Keratinocyte (primary cell): Measurements from ENCODE around the gene ORMDL3. TPM values are rescaled to one million over a fixed set of nuclear protein-coding genes. Genes with fewer than 3 reads are reported as not detected.

Experiments used
- DNase-seq: peaks from one replicate; pipeline ENCODE4 v3.0.0-alpha.2; 2011; ENCODE audit warnings: low read depth, missing footprints, low spot score
- FAIRE-seq: peaks from 2 replicates; lab custom pipeline; 2011; peaks lifted over from hg19 to GRCh38; lab: Jason Lieb, UNC
- H2AFZ ChIP-seq: 2 replicates; pipeline ENCODE4 v1.6.0; 2012; ENCODE audit warnings: low read length, control low read depth, inconsistent platforms; ENCODE audit not compliant: control insufficient read depth
- H3K27ac ChIP-seq: 2 replicates; pipeline ENCODE4 v1.5.1; 2011; ENCODE audit warnings: low read length; ENCODE audit not compliant: control insufficient read depth, insufficient read depth
- H3K27me3 ChIP-seq: 3 replicates; pipeline ENCODE4 v1.6.0; 2011; ENCODE audit warnings: low read length; ENCODE audit not compliant: control insufficient read depth, insufficient read depth; ENCODE audit errors: extremely low read depth
- H3K36me3 ChIP-seq, 2 experiments: 2 replicates in 1 of 2; 3 replicates in 1 of 2; pipeline ENCODE4 v1.5.1; 2011; ENCODE audit warnings: low read length in 2 of 2, mild to moderate bottlenecking in 1 of 2; ENCODE audit not compliant: control insufficient read depth in 2 of 2, insufficient read depth in 2 of 2; ENCODE audit errors: extremely low read depth in 1 of 2
- H3K4me1 ChIP-seq: 3 replicates; pipeline ENCODE4 v1.5.1; 2011; ENCODE audit warnings: low read length; ENCODE audit not compliant: control insufficient read depth, insufficient read depth; ENCODE audit errors: extremely low read depth
- H3K4me2 ChIP-seq: 3 replicates; pipeline ENCODE4 v1.6.0; 2011; ENCODE audit warnings: low read depth, low read length; ENCODE audit not compliant: control insufficient read depth, insufficient read depth; ENCODE audit errors: extremely low read depth
- H3K4me3 ChIP-seq, 3 experiments: fragments of 200-600 bp in 1 of 3; sonication (generic) in 1 of 3; 2 replicates in 2 of 3; 3 replicates in 1 of 3; pipeline ENCODE4 v1.5.1; 2011 to 2016; ENCODE audit warnings: low read length in 3 of 3, mild to moderate bottlenecking in 3 of 3, control low read depth in 2 of 3, inconsistent platforms in 1 of 3, low read depth in 1 of 3, mixed read lengths in 1 of 3, mixed run types in 1 of 3, moderate library complexity in 1 of 3; ENCODE audit not compliant: control insufficient read depth in 2 of 3, insufficient read depth in 2 of 3; ENCODE audit errors: extremely low read depth in 1 of 3
- H3K79me2 ChIP-seq: 2 replicates; pipeline ENCODE4 v1.6.0; 2012; ENCODE audit warnings: low read length; ENCODE audit not compliant: control insufficient read depth, insufficient read depth
- H3K9ac ChIP-seq: 3 replicates; pipeline ENCODE4 v1.6.0; 2011; ENCODE audit warnings: low read length; ENCODE audit not compliant: control insufficient read depth, insufficient read depth; ENCODE audit errors: extremely low read depth
- H3K9me1 ChIP-seq: 3 replicates; pipeline ENCODE4 v1.6.0; 2011; ENCODE audit warnings: low read length; ENCODE audit not compliant: control insufficient read depth, insufficient read depth; ENCODE audit errors: extremely low read depth
- H3K9me3 ChIP-seq: 2 replicates; pipeline ENCODE4 v1.5.1; 2012; ENCODE audit warnings: low read depth, low read length; ENCODE audit not compliant: control insufficient read depth
- H4K20me1 ChIP-seq: 3 replicates; pipeline ENCODE4 v1.6.0; 2011; ENCODE audit warnings: low read length; ENCODE audit not compliant: control insufficient read depth, insufficient read depth; ENCODE audit errors: extremely low read depth
- CTCF ChIP-seq, 3 experiments: IDR thresholded peaks in 1 of 3; conservative IDR thresholded peaks in 1 of 3; optimal IDR thresholded peaks in 1 of 3; 2 replicates in 2 of 3; 3 replicates in 1 of 3; pipeline versions ENCODE3 to v1.5.1; 2011; ENCODE audit warnings: low read length in 3 of 3, mild to moderate bottlenecking in 3 of 3, moderate library complexity in 2 of 3, control low read depth in 1 of 3, inconsistent platforms in 1 of 3; ENCODE audit not compliant: insufficient read depth in 2 of 3; ENCODE audit errors: extremely low read depth in 1 of 3
- EZH2 ChIP-seq: IDR thresholded peaks from one replicate; pipeline ENCODE4 v1.6.1; 2012; ENCODE audit warnings: inconsistent platforms, mild to moderate bottlenecking, low read length, moderate library complexity
- dilution Hi-C: fragments of 300-500 bp; cut with MboI; formaldehyde crosslinking; loops from one replicate; pipeline ENCODE4 v1.7.0; 2020; ENCODE audit warnings: low sequenced_read_pairs; ENCODE audit not compliant: extremely low pct_ligation_motif_present
- polyA plus RNA-seq, 5 experiments: library from polyadenylated mRNA; depleted of rRNA in 3 of 5; stranded (reverse) in 3 of 5; stranded (forward) in 1 of 5; unstranded in 1 of 5; fragments of >200 nt; gene quantifications; 1 replicate in 1 of 5; 2 replicates in 3 of 5; 3 replicates in 1 of 5; pipeline versions ENCODE4 v1.2.1 to v1.2.3, GENCODE V29; 2011 to 2012; ENCODE audit warnings: missing spikeins in 2 of 5, low read depth in 1 of 5, low replicate concordance in 1 of 5

ORMDL3 gene
- polyA plus RNA-seq, 1 donor (not counting 4 experiments of a cell fraction or from before 2014, with no cell fraction given), result 36.3 TPM

GRCh38 chr17:39955726-39956225 is 28.4 kb upstream of the ORMDL3 start:
- Histone ChIP-seq H3K4me2 (no peak overlapping the region), H3K4me1 (peaks cover 10% of the 10 kb centered on the region), H3K9ac (no peak overlapping the region), H4K20me1 (no peaks in the 10 kb centered on the region), H3K27me3 (peaks cover 5% of the 10 kb centered on the region), H3K9me3 (no peaks in the 10 kb centered on the region), H2AFZ (no peak overlapping the region), H3K36me3 (no peaks in the 10 kb centered on the region), H3K4me3 (no peak overlapping the region), H3K9me1 (no peaks in the 10 kb centered on the region), H3K27ac (no peak overlapping the region), H3K79me2 (no peaks in the 10 kb centered on the region)
- no peak for TF ChIP-seq CTCF (optimal IDR thresholded peaks at IDR 0.05 in 1 of 3, IDR thresholded peaks at IDR 0.05 in 1 of 3, conservative IDR thresholded peaks at IDR 0.05 in 1 of 3; ENCODE audit: extremely low read depth in 1 of 3, insufficient read depth in 2 of 3, low read length in 3 of 3)
- TF ChIP-seq EZH2, result no peak
- no peak for DNase-seq
- no peak for FAIRE-seq
- dilution Hi-C loops, result no loop called here

GRCh38 chr17:39954876-39955275 is 27.5 kb upstream of the ORMDL3 start:
- Histone ChIP-seq H4K20me1 (no peaks in the 10 kb centered on the region), H2AFZ (no peak overlapping the region), H3K9ac (no peak overlapping the region), H3K4me1 (peaks cover 10% of the 10 kb centered on the region), H3K36me3 (no peaks in the 10 kb centered on the region), H3K27me3 (peaks cover 5% of the 10 kb centered on the region), H3K27ac (no peak overlapping the region), H3K4me2 (no peak overlapping the region), H3K9me1 (no peaks in the 10 kb centered on the region), H3K4me3 (no peak overlapping the region), H3K9me3 (no peaks in the 10 kb centered on the region), H3K79me2 (no peaks in the 10 kb centered on the region)
- FAIRE-seq (no peak), DNase-seq (no peak)
- TF ChIP-seq EZH2 (no peak), CTCF (optimal IDR thresholded peaks at IDR 0.05 in 1 of 3, IDR thresholded peaks at IDR 0.05 in 1 of 3, conservative IDR thresholded peaks at IDR 0.05 in 1 of 3; ENCODE audit: extremely low read depth in 1 of 3, insufficient read depth in 2 of 3, low read length in 3 of 3) (no peak)
- dilution Hi-C loops, result no loop called here
